Stimulated activated memory B cell treated with anti-CD40 and anti-IgM and Interleukin-4, amounts not matched to agents 10 μg/mL and 1 μg/mL and 100 μg/mL, for 72 hours (primary cell): ENCODE data around the gene VPS33B.
A peak's percentile ranks its signal among the peaks of the same experiment; 100 is the strongest.
"Not testable (repeated sequence)": the region's sequence is repeated elsewhere in the genome, so short reads cannot be mapped to it uniquely, and the experiment has no call there.

Experiments
- ATAC-seq: fragments of 150-1000 bp; cut with Tn5 transposase; 2 replicates; pipeline ENCODE4 v1.10.0; 2021
- H3K27ac Mint-ChIP-seq: one replicate; pipeline ENCODE4 v1.8.0; 2022; ENCODE audit warnings: mild to moderate bottlenecking, mixed read lengths
- H3K27me3 Mint-ChIP-seq: one replicate; pipeline ENCODE4 v1.8.0; 2022; ENCODE audit warnings: mixed read lengths
- H3K36me3 Mint-ChIP-seq: one replicate; pipeline ENCODE4 v1.8.0; 2022; ENCODE audit warnings: mixed read lengths
- H3K4me1 Mint-ChIP-seq: one replicate; pipeline ENCODE4 v1.8.0; 2022; ENCODE audit warnings: mixed read lengths
- H3K4me3 Mint-ChIP-seq: one replicate; pipeline ENCODE4 v1.8.0; 2022; ENCODE audit warnings: mild to moderate bottlenecking, moderate library complexity, mixed read lengths
- H3K9me3 Mint-ChIP-seq: one replicate; pipeline ENCODE4 v1.8.0; 2022; ENCODE audit warnings: mixed read lengths

Gene VPS33B

DNA sequence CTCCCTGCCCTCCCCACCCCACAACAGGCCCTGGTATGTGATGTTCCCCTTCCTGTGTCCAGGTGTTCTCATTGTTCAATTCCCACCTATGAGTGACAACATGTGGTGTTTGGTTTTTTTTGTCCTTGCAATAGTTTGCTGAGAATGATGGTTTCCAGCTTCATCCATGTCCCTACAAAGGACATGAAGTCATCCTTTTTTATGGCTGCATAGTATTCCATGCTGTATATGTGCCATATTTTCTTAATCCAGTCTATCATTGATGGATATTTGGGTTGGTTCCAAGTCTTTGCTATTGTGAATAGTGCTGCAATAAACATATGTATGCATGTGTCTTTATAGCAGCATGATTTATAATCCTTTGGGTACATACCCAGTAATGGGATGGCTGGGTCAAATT lies 23.7 kb upstream of the VPS33B start:
- H3K27ac Mint-ChIP-seq, H3K27me3 Mint-ChIP-seq, H3K36me3 Mint-ChIP-seq, H3K9me3 Mint-ChIP-seq, H3K4me3 Mint-ChIP-seq, ATAC-seq: not testable (repeated sequence)
- H3K4me1 Mint-ChIP-seq: peaks cover 25% of the 10 kb centered on the region

DNA sequence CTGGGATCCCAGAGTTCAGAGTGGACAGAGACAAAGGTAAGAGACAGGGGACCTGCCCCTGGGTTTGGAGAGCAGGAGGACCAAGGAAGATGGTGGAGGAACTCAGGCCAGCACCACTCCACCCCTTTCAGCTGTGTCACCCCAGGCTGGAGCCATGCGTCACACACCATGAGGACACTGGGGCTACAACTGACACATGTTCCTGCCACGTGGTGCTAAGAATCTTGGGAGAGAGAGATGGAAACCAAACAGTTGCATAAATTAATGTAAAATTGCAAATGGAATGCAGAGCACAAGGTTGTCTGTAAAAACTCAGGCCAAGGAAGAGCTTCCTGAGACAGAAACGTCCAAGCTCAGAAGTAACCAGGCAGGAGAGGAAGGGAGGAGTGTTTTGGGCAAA lies 22.7 kb upstream of the VPS33B start:
- Mint-ChIP-seq H3K9me3 (peaks cover 3% of the 10 kb centered on the region), H3K36me3 (no peaks in the 10 kb centered on the region), H3K27me3 (no peaks in the 10 kb centered on the region), H3K27ac (no peak overlapping the region), H3K4me3 (no peak overlapping the region), H3K4me1 (peaks cover 25% of the 10 kb centered on the region)
- ATAC-seq: no peak

DNA sequence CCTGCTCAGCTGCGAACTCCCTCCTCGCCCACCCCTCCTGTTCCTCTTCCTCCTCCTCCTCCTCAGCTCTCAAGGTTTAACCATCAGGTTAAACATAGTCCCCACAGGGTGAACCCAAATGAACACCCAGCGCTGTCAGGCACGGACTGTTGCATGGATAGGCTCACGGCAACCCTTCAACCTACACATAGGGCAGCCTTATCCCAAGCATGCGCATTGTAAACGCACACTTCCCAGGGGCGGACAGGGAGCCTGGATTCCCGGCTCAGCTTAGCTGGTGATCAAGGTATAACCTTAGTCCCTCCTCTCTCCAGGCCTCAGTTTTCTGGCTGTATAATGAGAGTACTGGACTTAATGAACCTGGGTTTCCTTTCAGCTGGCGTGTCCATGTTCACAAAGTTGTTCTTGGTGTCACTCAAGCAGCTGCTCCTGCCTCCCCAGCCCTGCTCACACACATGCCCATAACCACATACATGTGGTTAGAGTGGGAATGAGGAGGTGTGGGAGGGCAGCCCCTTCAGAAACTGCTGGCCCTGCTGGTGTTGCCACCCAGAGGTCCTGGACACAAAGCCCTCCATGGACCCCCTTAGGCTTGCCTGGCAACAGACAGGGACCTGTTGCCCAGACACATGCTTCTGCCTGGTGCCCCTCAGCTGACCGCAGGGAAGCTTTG lies 20.9 kb upstream of the VPS33B start:
- Mint-ChIP-seq H3K4me1 (peaks cover 15% of the 10 kb centered on the region), H3K27ac (no peak overlapping the region), H3K4me3 (no peak overlapping the region), H3K9me3 (peaks cover 3% of the 10 kb centered on the region), H3K36me3 (no peaks in the 10 kb centered on the region), H3K27me3 (peaks cover 10% of the 10 kb centered on the region)
- no peak for ATAC-seq

DNA sequence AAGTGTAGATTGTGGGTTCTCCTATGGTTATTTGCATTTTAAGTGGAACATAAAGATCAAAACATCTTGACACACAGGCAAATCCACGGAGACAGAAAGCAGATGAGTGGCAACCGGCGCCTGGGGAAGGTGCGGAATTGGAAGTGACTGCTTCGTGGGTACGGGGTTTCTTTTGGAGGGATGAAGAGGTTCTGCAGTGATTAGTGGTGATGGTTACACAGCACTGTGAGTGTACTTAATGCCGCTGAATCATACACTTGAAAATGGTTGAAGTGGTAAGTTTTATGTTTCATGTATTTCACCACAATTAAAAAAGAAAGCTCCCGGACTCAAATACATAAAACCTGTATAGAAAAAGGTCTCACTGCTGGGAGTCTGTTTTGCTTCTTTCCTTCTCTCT lies 18.5 kb upstream of the VPS33B start:
- no peak overlapping the region for H3K4me3 Mint-ChIP-seq
- no peak overlapping the region for H3K27ac Mint-ChIP-seq
- H3K36me3 Mint-ChIP-seq: no peaks in the 10 kb centered on the region
- H3K4me1 Mint-ChIP-seq: no peaks in the 10 kb centered on the region
- H3K9me3 Mint-ChIP-seq: no peaks in the 10 kb centered on the region
- no peak for ATAC-seq
- peaks cover 10% of the 10 kb centered on the region for H3K27me3 Mint-ChIP-seq

DNA sequence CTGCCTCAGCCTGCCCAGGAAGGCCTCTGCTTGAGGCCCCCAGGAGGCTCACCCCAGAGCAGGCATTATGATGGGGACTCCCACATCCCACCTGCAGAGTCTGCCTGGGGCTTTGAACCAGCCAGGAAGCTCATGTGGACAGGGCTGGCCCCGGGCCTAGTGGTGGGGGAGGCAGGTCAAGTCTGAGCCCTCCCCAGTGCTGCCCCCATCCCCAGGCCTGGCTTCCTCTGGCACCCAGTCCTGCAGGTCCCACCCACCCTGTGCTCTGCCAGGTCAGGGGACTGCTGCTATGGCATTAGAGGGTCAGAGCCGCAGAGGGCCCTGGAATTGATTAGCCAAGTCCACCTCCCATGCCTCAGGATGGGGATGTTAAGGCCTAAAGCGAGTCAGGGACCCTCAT lies 17.6 kb upstream of the VPS33B start:
- no peaks in the 10 kb centered on the region for H3K36me3 Mint-ChIP-seq

DNA sequence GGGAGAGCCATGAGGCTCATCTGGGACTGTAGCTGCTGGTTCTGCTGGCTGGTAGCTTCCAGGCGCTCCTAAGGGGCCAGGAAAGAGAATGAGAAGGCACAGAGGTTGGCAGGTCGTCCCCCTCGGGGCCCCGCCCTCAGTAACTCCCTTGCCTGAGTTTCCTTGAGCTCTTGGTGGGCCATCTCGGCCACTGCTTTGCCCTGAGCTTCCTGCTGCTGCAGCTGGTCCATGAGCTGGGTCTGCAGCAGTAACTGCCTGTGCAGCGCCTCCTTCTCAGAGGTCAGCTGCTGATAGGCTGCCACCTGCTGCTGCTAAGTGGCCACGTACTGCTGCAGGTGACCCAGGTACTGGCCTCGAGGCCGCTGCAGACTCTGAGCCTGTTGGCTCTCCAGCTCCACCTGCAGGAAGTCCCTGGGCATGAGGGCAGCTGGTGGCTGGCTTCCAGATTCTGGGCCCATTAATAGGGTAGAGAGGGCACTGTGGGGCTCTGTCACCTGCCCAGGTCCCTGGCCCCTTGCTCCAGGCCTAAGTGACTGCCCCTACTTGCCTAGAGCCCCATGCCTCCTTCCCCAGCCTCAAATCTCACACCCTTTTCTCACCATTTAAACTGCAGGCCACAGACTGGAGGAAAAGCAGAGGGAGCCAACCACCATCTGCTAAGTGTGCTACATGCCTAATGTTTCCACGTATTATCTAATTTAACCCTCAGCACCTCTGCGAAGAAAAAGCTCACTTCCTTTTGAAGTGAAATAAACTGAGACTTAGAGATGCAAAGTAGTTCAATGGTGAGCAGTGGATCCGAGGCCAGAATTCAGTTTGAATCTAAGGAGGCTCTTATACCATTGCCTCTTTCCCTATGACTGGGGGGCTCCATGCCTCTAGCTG lies 10.8 kb upstream of the VPS33B start:
- Mint-ChIP-seq H3K36me3 (no peaks in the 10 kb centered on the region), H3K27me3 (no peaks in the 10 kb centered on the region), H3K4me1 (peaks cover 10% of the 10 kb centered on the region), H3K9me3 (no peaks in the 10 kb centered on the region), H3K27ac (peak overlapping the region; percentile 56), H3K4me3 (peak overlapping the region; percentile 25)
- ATAC-seq: peak; percentile 64

More for the DNA sequence above, 17.6 kb upstream of the VPS33B start:
- Mint-ChIP-seq H3K9me3 (no peaks in the 10 kb centered on the region), H3K27ac (no peak overlapping the region), H3K4me3 (no peak overlapping the region), H3K4me1 (no peaks in the 10 kb centered on the region), H3K27me3 (peaks cover 10% of the 10 kb centered on the region)
- ATAC-seq: peak; percentile 16

DNA sequence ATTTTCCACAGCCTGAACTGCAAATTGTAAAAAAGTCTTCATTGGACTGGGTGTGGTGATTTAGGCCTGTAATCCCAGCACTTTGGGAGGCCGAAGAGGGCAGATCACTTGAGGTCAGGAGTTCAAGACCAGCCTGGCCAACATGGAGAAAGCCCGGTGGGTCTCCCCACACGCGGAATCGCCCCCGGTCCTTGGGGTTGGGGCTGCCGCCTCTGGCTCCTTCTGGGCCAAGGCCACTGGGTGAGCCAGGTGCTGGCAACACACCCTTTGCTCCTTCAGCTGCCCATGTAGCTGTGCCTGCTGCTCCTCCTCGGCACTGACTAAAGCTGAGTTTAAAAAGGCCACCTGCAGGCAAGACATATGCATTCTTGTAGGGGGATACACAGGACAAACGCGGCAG lies 9.4 kb upstream of the VPS33B start:
- ATAC-seq: no peak

DNA sequence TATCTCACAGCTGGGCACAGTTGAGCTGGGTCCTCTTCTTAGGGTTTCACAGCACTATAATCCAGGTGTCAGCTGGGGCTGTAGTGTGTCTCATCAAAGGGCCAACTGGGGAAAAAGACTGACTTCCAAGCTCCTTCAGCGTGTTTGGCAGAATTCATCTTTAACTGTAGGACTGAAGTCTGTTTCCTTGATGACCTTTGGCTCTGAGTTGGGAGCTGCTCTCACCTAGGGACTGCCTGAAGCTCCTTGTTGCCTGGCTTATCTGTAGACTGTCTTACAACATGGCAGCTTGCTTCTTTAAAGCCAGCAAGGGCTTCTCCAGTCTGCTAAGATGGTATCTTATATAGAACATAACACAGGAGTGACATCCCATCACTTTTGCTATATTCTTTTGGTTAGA lies 5.3 kb upstream of the VPS33B start:
- no peak for ATAC-seq
- H3K27ac Mint-ChIP-seq: no peak overlapping the region
- peaks cover 8% of the 10 kb centered on the region for H3K4me1 Mint-ChIP-seq
- no peaks in the 10 kb centered on the region for H3K27me3 Mint-ChIP-seq
- H3K36me3 Mint-ChIP-seq: no peaks in the 10 kb centered on the region
- H3K9me3 Mint-ChIP-seq: no peaks in the 10 kb centered on the region
- no peak overlapping the region for H3K4me3 Mint-ChIP-seq

More for the DNA sequence above, 9.4 kb upstream of the VPS33B start:
- no peaks in the 10 kb centered on the region for H3K27me3 Mint-ChIP-seq
- peaks cover 10% of the 10 kb centered on the region for H3K4me1 Mint-ChIP-seq
- H3K9me3 Mint-ChIP-seq: no peaks in the 10 kb centered on the region
- no peak overlapping the region for H3K27ac Mint-ChIP-seq
- H3K36me3 Mint-ChIP-seq: no peaks in the 10 kb centered on the region
- no peak overlapping the region for H3K4me3 Mint-ChIP-seq

DNA sequence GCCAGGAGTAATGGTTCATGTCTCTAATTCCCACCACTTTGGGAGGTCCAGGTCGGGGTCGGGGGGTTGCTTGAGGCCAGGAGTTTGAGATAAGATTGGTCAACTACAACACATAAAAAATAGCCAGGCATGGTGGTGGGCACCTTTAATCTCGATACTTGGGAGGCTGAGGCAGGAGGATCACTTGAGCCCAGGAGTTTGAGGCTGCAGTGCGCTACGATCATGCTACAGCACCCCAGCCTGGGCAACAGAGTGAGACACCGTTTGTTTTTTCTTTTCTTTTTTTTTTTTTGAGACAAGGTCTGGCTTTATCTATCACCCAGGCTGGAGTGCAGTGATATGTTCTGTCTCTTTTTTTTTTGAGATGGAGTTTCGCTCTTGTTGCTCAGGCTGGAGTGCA lies 1.3 kb upstream of the VPS33B start:
- no peak overlapping the region for H3K27ac Mint-ChIP-seq
- no peaks in the 10 kb centered on the region for H3K36me3 Mint-ChIP-seq
- no peaks in the 10 kb centered on the region for H3K27me3 Mint-ChIP-seq
- H3K9me3 Mint-ChIP-seq: no peaks in the 10 kb centered on the region
- no peak for ATAC-seq
- peaks cover 37% of the 10 kb centered on the region for H3K4me1 Mint-ChIP-seq
- no peak overlapping the region for H3K4me3 Mint-ChIP-seq

DNA sequence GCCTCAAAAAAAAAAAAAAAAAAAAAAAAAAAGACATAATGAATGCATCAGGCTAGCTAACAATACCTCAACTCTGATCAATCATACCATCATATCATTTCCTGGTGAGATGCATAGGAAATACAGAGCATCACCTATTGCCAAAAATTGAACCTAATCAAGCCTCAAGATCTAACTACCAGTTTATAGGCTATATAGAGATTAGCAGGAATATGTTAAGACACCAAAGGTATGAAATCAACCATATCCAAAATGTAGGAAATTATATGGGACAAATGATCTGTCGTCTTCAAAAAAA lies 387 bp upstream of the VPS33B start:
- Mint-ChIP-seq H3K27ac (peak overlapping the region; percentile 74), H3K4me3 (peak overlapping the region; percentile 84), H3K9me3 (no peaks in the 10 kb centered on the region), H3K36me3 (peaks cover 5% of the 10 kb centered on the region), H3K27me3 (no peaks in the 10 kb centered on the region), H3K4me1 (peaks cover 47% of the 10 kb centered on the region)
- no peak for ATAC-seq

DNA sequence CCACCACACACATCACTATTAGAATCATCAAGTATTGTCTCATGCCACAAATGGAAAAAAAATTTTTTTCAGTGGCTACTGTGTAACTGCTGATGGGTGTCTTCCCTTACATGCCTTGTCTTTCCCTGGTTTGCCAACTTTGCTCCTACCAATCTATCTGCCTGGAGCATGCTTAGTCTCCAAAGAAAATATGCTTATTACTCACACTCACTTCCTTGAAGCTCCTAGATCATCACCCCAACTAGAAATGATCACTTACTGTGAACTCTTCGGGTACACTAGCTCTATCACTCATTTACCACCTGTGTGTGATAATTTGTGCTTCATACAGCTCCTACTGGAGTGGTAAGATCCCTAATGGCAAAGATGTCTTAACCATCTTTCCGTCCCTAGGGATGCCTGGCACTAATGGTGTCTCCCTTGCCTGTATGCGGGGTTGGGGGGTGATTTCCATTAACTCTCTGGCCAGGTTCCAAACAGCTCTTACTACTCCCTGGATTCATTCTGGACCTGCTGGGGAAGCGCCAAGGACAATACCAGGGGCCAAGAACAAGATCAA lies 799 bp downstream of the VPS33B start:
- H3K27ac Mint-ChIP-seq: peak overlapping the region; percentile 74
- no peaks in the 10 kb centered on the region for H3K27me3 Mint-ChIP-seq
- peaks cover 51% of the 10 kb centered on the region for H3K4me1 Mint-ChIP-seq
- peaks cover 10% of the 10 kb centered on the region for H3K36me3 Mint-ChIP-seq
- H3K9me3 Mint-ChIP-seq: no peaks in the 10 kb centered on the region
- peak overlapping the region; percentile 84 for H3K4me3 Mint-ChIP-seq
- no peak for ATAC-seq

DNA sequence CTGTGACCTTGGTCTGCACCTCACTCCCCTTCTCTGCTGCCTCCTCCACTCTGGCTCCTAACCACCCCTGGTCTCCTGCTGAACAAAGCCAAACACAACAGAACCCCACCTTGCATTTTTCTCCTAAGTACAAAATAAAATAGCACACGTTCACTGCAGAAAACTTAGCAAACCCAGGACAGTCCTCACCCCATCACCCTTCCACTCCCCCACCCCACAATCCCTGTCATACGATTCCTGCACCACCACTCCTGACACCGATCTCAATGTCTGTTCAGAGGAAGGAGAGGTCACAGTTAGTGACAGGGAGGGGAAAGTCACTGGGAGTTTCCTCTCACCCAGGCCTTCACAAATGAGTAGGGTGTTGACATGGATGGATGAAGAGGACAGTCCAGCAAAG lies 4.2 kb downstream of the VPS33B start:
- peak overlapping the region; percentile 30 for H3K27ac Mint-ChIP-seq
- no peaks in the 10 kb centered on the region for H3K27me3 Mint-ChIP-seq
- peaks cover 20% of the 10 kb centered on the region for H3K36me3 Mint-ChIP-seq
- H3K9me3 Mint-ChIP-seq: no peaks in the 10 kb centered on the region
- ATAC-seq: peak; percentile 15
- no peak overlapping the region for H3K4me3 Mint-ChIP-seq
- peaks cover 48% of the 10 kb centered on the region for H3K4me1 Mint-ChIP-seq

DNA sequence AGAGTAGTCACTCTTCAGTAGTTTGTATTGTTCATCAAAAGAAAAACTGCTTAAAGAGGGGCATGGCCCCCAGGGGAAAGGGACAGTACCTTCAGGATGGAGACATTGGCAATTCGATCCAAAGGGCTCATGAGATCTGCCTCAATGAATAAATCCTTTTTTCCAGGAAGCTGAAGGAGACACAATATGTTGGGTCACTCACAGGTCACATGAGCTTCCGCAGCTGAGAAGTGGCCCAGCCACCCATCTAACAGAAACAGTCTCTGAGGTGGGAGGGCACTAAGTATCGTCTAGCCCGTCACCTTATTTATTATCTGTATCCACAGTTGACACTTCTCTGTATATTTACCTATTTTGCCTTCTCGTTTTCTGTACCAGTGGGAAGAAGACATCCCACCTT lies 4.7 kb downstream of the VPS33B start:
- Mint-ChIP-seq H3K4me1 (peaks cover 44% of the 10 kb centered on the region), H3K27ac (peak overlapping the region; percentile 30), H3K9me3 (no peaks in the 10 kb centered on the region), H3K27me3 (no peaks in the 10 kb centered on the region), H3K36me3 (peaks cover 23% of the 10 kb centered on the region), H3K4me3 (no peak overlapping the region)
- no peak for ATAC-seq

DNA sequence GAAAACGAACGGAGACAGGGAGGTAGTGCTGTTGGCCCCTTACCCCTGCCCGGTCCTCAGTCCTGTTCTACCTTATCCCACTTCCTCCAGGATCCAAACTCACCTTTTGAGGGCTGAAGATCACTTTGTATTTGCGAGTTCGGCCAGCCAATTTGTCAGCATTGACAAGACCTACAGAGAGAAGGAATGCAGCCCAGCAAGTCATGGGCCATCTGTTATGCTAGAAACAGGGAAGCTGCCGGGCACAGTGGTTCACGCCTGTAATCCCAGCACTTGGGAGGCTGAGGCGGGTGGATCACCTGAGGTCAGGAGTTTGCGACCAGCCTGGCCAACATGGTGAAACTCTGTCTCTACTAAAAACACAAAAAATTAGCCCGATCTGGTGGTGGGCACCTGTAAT lies 8.7 kb downstream of the VPS33B start:
- not testable (repeated sequence) for H3K27ac Mint-ChIP-seq, ATAC-seq, H3K27me3 Mint-ChIP-seq, H3K9me3 Mint-ChIP-seq, H3K4me3 Mint-ChIP-seq
- peaks cover 13% of the 10 kb centered on the region for H3K4me1 Mint-ChIP-seq
- H3K36me3 Mint-ChIP-seq: peaks cover 51% of the 10 kb centered on the region

DNA sequence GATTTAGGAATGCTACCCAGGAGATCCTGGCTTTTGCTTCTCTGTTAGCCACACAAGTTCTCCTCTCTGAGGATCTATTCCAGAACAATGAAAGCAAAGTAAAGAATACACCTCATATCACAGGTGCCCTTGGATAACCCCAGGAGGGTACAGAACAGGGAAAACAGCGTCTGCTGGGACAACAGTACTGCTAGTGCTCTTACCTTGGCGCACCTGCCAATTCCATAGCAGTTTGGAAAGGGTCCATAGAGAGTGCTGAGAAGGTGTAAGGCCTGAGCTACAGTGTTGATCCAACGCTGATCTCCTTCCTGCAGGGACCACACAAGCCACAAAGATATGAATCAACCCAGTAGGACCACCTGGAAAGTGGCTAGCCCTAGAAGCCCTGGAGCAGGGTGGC lies 15.1 kb downstream of the VPS33B start:
- H3K4me1 Mint-ChIP-seq: no peaks in the 10 kb centered on the region
- no peak overlapping the region for H3K4me3 Mint-ChIP-seq
- peaks cover 66% of the 10 kb centered on the region for H3K36me3 Mint-ChIP-seq
- no peaks in the 10 kb centered on the region for H3K27me3 Mint-ChIP-seq
- H3K9me3 Mint-ChIP-seq: no peaks in the 10 kb centered on the region
- H3K27ac Mint-ChIP-seq: no peak overlapping the region
- no peak for ATAC-seq

DNA sequence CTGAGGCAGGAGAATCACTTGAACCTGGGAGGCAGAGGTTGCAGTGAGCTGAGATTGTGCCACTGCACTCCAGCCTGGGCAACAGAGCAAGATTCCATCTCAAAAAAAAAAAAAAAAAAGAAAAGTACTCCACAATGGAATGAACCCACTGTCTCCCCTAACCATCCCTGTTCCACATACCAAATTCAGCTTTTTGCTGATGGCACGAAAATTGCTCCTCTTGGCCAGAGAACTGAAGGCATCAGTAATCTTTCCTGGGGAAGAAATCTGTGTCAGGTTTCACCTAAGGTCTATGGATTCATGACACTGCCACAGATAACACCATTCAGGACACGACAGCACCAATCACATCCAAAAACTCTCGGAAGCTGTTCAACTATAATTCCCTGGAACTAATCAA lies 21.2 kb downstream of the VPS33B start:
- Mint-ChIP-seq H3K4me3 (no peak overlapping the region), H3K27ac (no peak overlapping the region), H3K36me3 (peaks cover 71% of the 10 kb centered on the region), H3K9me3 (no peaks in the 10 kb centered on the region), H3K27me3 (no peaks in the 10 kb centered on the region), H3K4me1 (no peaks in the 10 kb centered on the region)
- no peak for ATAC-seq
